ENCODE measurements around the gene TPD52L1. TPM values are rescaled to one million over a fixed set of nuclear protein-coding genes. Genes with fewer than 3 reads are reported as not detected.

Gene TPD52L1
- total RNA-seq, 2 donors from 2014 or later = 24.9 to 39.1 TPM

DNA sequence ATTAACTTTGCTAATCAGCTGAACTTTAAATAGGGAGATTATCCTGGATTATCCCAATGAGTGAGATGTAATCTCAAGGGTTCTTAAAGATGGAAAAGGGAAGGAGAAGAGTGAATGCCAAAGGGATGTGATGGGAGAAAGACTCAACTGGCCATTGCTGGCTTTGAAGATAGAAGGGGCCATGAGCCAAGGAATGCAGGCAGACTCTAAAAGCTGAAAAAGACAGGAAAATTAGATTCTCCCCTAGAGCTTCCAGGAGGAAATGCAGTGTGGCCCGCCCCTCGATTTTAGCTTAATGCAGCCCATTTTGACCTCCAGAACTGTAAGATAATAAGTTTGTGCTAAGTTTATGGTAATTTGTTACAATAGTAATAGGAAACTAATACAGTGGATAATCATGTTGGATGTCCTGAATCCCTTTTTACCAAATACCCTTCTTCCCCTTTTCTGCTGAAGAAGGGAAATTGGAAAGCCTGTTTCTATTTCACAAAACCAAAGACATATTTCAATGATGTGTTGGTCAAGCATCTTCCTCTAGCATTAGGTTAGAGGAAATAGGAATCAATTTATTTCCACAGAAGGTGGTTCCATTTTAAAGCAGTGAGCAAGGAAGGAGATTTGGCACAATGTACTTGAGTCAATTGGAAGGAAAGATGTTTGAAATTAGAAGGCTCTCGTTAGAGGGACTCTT is 151.5 kb downstream of the TPD52L1 start:
- Histone ChIP-seq H3K4me1 (ENCODE audit: control insufficient read depth, insufficient read depth, low read length) (no peaks in the 10 kb centered on the region), H3K4me3 (ENCODE audit: low read length) (no peak overlapping the region), H3K9me3 (ENCODE audit: control insufficient read depth, low read length) (peaks cover 15% of the 10 kb centered on the region), H3K27ac (ENCODE audit: low read depth, low read length) (no peak overlapping the region), H3K36me3 (ENCODE audit: control insufficient read depth, insufficient read depth, low read length) (peaks cover under 1% of the 10 kb centered on the region), H3K9ac (ENCODE audit: extremely low read depth, low read length, poor library complexity, severe bottlenecking) (no peak overlapping the region), H3K27me3 (ENCODE audit: control insufficient read depth, insufficient read depth, low read length, poor library complexity, severe bottlenecking) (peaks cover 44% of the 10 kb centered on the region)
- TF ChIP-seq, protein P1, sequence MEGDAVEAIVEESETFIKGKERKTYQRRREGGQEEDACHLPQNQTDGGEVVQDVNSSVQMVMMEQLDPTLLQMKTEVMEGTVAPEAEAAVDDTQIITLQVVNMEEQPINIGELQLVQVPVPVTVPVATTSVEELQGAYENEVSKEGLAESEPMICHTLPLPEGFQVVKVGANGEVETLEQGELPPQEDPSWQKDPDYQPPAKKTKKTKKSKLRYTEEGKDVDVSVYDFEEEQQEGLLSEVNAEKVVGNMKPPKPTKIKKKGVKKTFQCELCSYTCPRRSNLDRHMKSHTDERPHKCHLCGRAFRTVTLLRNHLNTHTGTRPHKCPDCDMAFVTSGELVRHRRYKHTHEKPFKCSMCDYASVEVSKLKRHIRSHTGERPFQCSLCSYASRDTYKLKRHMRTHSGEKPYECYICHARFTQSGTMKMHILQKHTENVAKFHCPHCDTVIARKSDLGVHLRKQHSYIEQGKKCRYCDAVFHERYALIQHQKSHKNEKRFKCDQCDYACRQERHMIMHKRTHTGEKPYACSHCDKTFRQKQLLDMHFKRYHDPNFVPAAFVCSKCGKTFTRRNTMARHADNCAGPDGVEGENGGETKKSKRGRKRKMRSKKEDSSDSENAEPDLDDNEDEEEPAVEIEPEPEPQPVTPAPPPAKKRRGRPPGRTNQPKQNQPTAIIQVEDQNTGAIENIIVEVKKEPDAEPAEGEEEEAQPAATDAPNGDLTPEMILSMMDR (conservative IDR thresholded peaks at IDR 0.05) = peak; percentile 25
- DNase-seq = no peak
- 89 to 100% methylated on average over 3 of the region's 3 CpGs for WGBS, 2 experiments (ENCODE audit: insufficient coverage in 1 of 2, insufficient read length in 1 of 2)
- Mint-ChIP-seq H3K9me3 (peaks cover 7% of the 10 kb centered on the region), H3K4me3 (no peak overlapping the region), H3K27me3 (ENCODE audit: insufficient read depth) (peaks cover 44% of the 10 kb centered on the region), H3K27ac (no peak overlapping the region), H3K36me3 (ENCODE audit: low read depth) (peaks cover 2% of the 10 kb centered on the region), H3K4me1 (peaks cover 7% of the 10 kb centered on the region)

DNA sequence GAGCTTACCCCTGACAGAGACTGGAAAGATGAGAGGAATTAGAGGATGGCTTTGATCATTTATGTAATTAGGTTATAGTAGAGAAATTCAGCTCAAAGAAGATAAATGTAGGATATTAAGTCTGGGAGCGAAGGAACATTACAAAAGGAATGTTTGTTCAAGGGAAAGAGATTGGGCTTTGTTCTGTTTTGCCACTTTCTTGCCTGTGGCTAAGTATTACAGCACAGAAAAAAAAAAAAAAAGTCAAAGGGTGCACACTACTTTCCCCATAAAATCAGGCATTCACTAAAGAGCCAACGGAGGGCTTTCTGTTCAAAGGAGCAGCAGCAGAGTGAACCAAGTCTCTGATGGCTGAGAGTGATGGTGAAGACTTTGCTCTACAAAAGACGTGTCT is 153.2 kb downstream of the TPD52L1 start:
- Histone ChIP-seq H3K27me3 (ENCODE audit: control insufficient read depth, insufficient read depth, low read length, poor library complexity, severe bottlenecking) (peaks cover 44% of the 10 kb centered on the region), H3K27ac (ENCODE audit: low read depth, low read length) (no peak overlapping the region), H3K9me3 (ENCODE audit: control insufficient read depth, low read length) (peaks cover 15% of the 10 kb centered on the region), H3K4me1 (ENCODE audit: control insufficient read depth, insufficient read depth, low read length) (no peaks in the 10 kb centered on the region), H3K4me3 (ENCODE audit: low read length) (no peak overlapping the region), H3K9ac (ENCODE audit: extremely low read depth, low read length, poor library complexity, severe bottlenecking) (no peak overlapping the region), H3K36me3 (ENCODE audit: control insufficient read depth, insufficient read depth, low read length) (no peaks in the 10 kb centered on the region)
- Mint-ChIP-seq H3K27me3 (ENCODE audit: insufficient read depth) (peaks cover 44% of the 10 kb centered on the region), H3K4me3 (no peak overlapping the region), H3K4me1 (peaks cover 2% of the 10 kb centered on the region), H3K9me3 (peaks cover 7% of the 10 kb centered on the region), H3K27ac (no peak overlapping the region), H3K36me3 (ENCODE audit: low read depth) (no peaks in the 10 kb centered on the region)
- 88 to 89% methylated on average over 2 to 3 of the region's 3 CpGs for WGBS, 2 experiments (ENCODE audit: insufficient coverage in 1 of 2, insufficient read length in 1 of 2)
- DNase-seq = no peak
- TF ChIP-seq, protein P1 (conservative IDR thresholded peaks at IDR 0.05) = no peak

DNA sequence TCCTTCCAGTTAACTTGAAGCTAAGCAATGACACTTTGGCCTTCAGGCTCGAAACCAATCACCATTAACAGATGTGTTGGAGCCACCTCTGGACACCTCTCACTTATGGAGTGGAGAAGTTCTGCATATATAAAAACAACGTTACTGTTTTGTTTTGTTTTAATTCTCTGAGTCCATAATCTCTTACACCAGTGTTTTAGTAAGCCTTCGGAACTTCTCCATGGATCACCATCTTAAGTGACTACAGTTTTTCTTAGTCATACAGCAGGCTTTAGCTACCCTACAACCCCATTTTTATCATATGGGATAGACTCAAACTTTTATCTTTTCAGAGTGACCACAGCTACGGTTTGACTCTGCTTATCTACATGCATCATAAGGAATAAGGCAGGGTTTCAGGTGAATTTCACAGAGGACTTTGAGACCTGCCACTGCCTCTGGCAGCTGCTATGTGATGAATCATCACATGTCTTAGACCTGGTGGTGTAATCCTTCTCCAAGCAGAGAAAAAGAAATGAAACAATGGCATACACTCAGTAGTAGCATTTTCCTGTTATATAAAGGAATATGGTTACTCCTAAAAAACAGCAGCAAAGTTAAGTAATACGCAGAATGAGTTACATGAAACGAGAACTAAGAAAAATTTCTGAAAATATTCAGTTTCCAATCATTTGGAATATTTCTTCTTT is 153.7 kb downstream of the TPD52L1 start:
- Histone ChIP-seq H3K9me3 (ENCODE audit: control insufficient read depth, low read length) (peaks cover 15% of the 10 kb centered on the region), H3K4me1 (ENCODE audit: control insufficient read depth, insufficient read depth, low read length) (no peaks in the 10 kb centered on the region), H3K4me3 (ENCODE audit: low read length) (no peak overlapping the region), H3K36me3 (ENCODE audit: control insufficient read depth, insufficient read depth, low read length) (no peaks in the 10 kb centered on the region), H3K27me3 (ENCODE audit: control insufficient read depth, insufficient read depth, low read length, poor library complexity, severe bottlenecking) (peaks cover 44% of the 10 kb centered on the region), H3K27ac (ENCODE audit: low read depth, low read length) (no peak overlapping the region), H3K9ac (ENCODE audit: extremely low read depth, low read length, poor library complexity, severe bottlenecking) (no peak overlapping the region)
- Mint-ChIP-seq H3K36me3 (ENCODE audit: low read depth) (no peaks in the 10 kb centered on the region), H3K27ac (no peak overlapping the region), H3K4me3 (no peak overlapping the region), H3K27me3 (ENCODE audit: insufficient read depth) (peaks cover 44% of the 10 kb centered on the region), H3K9me3 (peaks cover 7% of the 10 kb centered on the region), H3K4me1 (peaks cover 2% of the 10 kb centered on the region)
- DNase-seq = no peak
- TF ChIP-seq, protein P1 (conservative IDR thresholded peaks at IDR 0.05) = no peak
- WGBS, 2 experiments (ENCODE audit: insufficient coverage in 1 of 2, insufficient read length in 1 of 2) = 93 to 94% methylated on average over 3 to 5 of the region's 6 CpGs
